Stimulated activated CD4-positive, alpha-beta T cell treated with anti-CD3 and anti-CD28 coated beads, Interleukin-2, amount 100 ng/mL, for 4 hours (primary cell): ENCODE measurements around the gene ARHGDIB.

ENCODE experiments used
- DNase-seq: peaks from one replicate; pipeline ENCODE4 v3.0.0-alpha.2; 2020; ENCODE audit warnings: low read depth

The ARHGDIB gene

DNA sequence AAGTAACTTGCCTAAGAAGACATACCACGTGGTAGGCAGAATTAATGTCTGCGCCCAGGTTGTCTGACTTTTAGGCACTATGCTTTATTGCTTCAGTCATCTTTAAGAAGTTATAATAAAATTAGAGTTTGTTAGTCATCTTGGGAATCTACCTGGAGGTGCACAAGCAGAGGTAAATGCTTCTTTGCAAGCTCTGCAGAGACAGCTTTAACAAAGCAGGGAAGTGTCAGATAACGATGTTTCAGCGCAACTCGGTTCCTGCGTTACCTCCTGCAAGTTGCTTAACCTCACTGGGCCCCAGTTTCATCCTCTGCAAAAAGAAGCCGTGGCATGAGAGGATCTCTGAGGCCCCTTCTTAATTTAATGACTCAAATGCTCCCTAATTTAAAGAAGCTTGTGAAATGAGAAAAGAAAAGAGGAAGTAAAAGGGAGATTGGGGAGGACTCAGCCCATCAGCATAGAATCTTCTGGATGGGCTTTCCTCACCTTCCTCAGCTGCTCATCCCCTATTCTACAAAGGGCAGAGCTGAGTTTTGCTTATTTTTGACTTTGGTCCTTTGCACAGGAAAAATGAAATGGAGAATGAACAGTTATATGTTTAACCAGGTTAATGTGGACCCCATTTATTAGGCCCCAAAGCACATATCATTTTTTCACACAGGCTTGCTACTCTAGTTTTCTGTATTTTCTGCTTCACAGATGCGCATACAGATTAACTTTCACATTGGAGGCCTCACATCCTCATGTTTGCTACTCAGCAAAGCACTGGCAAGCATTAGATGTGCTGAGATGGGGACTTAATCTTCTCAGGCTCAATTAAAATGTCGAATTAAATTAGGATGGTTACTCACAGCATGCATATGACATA, 5.1 kb downstream of the ARHGDIB start:
- DNase-seq: no peak

DNA sequence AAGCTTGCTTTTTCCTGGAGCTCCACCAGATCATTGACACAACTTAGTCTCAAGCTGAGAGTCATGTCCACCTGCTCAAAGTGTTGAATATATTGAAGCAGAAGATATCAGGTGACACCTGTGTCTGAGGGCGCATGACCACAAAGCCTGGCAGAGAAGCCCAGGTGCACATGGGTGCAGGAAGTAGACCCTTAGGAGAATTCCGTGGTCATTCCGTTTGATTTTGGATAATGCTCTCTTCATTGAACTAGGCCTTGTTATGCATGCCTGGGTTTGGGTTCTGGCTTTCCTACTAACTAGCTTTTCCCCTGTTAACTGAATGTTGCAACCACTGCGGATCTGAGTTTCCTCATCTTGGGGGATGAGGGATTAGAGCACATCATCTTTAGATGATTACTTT, 7.1 kb downstream of the ARHGDIB start:
- DNase-seq: no peak

DNA sequence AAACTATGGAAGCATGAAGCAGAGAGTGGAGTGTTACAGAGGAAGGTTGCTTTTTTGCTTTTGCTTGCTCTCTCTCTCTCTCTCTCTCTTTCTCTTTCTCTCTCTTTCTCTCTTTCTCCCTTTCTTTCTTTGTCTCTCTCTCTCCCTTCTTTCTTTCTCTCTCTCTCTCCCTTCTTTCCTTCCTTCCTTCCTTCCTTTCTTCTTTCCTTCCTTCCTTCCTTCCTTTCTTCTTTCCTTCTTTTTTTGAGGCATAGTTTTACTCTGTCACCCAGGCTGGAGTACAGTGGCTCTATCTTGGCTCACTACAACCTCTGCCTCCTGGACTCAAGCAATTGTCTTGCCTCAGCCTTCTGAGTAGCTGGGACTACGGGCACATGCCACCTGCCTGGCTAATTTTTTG, 7.6 kb downstream of the ARHGDIB start:
- DNase-seq: no peak

DNA sequence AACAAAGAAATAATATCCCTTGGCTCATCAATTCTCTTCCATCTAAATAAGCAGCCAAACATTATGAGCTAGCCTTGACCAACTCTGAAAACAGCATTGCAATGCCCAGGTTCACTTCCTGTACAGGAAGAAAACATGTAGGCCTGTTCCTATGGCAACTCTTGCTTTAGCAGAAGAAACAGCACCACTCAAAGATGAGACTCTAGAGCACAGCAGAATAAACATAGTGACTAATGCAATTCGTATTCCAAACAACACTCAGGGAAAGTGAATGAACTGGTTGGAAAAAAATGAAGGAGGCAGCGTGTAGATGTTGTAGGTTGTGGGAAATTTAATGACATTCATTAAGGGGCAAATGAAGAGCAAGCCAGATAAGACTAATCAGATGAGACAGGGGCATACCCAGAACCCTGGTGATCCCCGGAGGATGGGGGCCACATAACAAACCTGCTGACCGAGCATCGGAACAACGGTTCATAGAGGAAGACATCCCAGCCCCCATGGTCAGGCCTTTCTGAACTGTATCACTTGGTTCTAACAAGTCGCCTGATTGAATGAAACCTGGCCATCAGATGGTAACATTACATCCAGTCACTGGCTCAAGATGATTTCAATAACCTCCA, 9.0 kb downstream of the ARHGDIB start:
- DNase-seq: no peak

DNA sequence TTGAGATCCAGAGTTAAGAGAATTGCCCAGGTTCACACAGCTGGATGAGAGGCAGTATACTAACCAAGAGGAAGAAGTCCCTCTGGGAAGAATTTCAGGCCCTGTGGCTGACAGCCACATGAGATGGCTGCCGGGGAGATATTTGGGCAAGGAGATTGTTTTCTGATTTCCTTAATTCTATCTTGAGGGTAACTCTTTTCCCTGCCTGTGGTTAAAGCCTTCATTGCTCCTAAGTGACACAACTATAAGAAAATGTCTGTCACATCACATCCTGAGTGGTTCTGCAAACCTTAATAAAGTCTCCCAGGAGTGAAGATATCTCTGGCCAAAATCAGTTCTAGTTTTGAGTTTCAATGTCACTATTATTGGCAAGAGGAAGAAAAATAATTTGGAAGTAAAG, 9.6 kb downstream of the ARHGDIB start:
- no peak for DNase-seq

DNA sequence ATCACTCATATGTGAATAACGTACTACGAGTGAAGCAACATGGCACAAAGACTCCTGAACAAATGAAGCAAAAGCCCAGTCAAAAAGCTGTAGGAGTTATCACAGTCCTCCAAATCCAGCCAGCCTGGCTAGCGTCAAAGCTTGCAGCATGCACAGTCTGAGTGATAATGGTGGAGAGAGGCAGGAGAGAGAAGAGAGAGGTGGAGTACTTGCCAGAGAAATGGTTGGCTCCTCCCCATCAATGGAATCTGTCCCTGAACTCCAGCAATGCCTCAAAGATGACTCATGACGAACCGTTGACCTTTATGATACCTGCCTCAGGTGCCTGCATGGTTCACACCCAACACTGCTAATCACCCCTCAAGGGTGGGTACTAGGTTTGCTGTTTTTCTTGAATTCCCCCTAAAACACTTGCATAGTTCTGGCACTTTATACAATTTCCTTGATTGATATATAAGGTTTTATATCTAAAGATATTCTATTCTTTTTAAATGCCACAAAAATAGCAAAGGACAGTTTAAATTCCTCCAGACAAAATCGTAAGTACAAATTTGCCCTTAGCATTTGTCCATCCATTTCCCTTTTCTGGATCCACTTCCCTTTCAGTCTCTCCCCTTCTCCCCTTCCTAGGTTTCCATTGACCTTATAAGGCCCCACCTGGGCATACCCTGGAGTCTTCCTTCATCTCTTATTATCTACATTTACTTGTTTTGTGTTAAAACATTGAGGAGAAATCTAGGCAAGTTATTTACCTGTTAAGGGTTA, 10.2 kb downstream of the ARHGDIB start:
- DNase-seq: no peak

DNA sequence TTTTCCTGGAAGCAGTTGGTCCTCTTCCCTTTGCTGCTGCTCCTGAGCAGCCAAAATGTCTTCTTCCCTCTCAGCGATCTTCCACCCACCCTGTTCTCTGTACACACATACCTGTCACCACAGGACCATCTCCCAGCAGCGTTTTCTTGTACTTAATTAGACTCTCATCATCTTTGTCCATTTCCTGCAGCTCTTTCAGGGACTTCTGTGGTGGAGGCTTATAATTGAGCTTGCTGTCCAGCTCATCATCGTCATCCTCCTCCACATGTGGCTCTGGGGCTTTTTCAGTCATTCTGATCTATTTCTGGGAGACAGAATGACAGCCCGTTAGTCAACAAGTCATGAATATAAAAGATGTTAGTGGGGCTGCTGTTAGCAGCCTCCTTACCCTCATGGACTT, 11.0 kb downstream of the ARHGDIB start:
- DNase-seq: no peak

DNA sequence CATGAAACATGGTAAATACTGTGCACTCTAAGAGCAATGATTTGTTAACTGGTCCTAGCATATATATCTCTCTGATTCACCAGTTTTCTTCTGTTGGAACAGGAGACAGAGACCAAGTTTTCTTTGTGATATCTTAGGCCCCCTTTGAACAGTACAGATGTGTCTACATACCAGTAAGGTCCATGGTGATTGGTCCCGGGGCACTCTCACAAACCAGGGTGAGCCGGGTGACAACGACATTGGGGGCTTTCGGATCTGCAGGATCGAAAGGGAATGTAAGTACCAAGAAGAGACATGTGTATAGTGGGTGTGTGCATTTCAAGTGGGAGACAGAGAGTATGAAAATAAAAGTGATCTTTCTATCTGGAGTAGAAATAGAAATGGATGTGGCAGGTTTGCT, 11.8 kb downstream of the ARHGDIB start:
- DNase-seq: no peak

DNA sequence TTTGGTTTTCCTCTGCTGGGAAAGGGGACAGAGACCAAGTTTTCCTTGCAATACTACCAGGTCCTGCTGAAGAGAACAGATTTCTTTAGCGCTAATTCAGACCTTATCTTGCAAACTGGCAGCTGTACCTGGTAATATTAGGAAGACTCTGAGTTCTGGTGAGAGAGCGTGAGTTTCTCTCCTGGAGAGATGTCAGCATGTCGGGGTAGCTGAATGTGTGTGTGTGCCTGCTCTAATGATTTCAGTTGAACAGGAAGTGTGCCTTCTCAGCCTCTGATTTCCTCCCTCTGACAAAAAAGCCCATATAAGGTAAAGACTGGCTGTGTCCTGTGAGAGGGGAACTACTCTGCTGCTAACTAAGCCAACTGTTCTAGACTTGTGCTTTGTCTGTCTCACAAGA, 12.7 kb downstream of the ARHGDIB start:
- peak; percentile 55 for DNase-seq

DNA sequence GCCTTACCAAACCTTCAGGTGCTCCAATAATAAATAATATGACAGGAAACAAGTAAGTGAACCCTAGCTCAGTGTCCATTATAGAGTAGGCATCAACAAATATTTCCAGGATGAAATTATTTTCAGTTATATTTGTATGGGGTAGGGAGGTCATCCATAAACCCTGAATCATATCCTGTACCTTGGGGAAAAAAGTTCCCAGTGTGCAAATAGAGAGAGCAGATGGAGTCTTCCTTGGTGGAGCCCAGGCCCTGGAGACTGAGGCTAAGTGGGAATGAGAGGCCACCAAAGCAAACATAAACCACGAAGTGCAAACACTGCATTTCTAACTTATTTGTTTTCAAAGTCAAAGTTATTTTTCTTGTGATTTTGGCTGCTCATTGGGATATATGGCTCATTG, 14.5 kb downstream of the ARHGDIB start:
- DNase-seq: no peak

DNA sequence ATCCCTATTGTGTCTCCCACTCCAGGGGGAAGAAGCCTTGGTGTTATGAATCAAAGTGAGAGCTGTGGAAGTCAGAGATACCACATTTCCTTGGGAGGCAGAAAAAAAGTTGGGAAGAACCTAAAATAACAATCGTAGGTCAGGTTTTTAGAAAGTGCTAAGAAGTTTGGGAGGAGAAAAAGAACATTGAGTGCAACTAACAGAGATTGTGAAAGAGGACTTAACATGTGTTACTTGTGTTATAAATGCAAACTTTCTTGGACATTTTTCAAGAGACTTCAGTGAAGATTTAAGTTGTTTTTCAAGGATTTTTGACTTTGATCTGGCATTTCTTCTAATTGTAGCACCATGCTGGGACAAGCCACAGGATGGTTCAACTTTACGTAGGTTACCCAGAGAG, 15.2 kb downstream of the ARHGDIB start:
- no peak for DNase-seq

DNA sequence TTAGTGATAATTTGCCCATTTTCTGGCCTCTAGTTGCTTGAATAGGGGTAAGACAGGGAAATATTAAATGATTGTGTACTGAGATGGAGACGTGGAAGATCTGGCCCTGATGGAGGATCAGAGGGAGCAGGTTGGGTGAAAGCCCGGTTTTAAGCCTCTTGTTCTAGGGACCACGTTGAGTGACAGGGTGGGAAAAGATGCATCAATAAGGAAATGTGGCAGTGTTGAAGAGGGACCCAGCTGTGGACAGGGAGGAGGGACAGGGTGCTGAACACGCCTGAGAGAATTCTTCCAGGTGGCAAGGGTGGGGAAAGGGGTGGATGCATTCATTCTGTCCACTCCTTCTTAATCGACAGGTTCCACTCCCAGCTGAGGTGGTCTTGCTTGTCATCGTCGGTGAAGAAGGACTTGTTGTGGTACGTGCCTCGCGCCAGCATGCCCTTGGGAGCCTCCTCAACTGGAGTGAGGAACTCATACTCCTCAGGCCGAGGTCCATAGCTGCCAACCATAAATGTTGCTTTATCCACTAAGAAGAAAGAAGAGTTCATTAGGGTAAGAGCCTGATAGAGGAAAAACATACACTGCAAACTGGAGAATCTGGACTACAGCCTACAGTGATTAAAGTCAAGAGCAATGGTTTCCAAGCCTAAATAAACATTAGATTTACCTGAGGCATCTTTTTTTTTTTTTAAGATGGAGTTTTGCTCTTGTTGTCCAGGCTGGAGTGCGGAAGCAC, 19.0 kb downstream of the ARHGDIB start:
- DNase-seq: no peak

DNA sequence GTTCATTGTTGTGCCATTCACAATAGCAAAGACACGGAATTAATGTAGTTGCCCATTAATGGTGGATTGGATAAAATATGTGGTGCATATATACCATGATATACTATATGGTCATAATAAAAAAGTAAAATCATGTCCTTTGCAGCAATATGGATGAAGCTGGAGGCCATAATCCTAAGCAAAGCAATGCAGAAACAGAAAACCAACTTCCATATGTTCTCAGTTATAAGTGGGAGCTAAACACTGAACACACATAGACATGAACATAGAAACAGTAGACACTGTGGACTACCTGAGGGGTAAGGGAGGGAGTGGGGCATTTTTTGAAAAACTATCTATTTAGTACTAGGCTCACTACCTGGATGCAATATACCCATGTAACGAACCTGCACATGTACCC, 20.0 kb downstream of the ARHGDIB start:
- no peak for DNase-seq

DNA sequence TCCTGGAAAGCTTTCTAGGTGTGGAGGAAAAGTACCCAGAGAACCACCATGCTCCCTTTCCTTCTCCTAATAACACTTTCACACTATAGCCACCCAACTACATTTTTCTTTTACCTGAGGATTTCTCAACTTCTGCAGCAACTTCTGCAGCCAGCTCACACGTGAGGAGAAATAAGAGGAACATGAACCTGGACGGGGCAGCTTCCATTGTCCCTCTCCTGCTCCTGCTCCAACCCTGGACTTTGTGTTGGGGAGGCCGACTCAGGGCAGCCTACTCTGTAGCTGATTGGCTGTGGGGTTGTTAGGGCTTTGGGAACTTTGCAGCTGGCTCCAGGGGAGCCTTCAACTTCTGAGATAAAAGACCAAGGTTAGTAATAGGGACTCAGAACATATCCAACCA, 23.1 kb downstream of the ARHGDIB start, which contains the start of gene ERP27:
Gene ERP27, minus strand, starts transcription at position 237 of the 400 bp plus-strand sequence. Its CDS starts 29 bp downstream, at position 208.
- DNase-seq: no peak

DNA sequence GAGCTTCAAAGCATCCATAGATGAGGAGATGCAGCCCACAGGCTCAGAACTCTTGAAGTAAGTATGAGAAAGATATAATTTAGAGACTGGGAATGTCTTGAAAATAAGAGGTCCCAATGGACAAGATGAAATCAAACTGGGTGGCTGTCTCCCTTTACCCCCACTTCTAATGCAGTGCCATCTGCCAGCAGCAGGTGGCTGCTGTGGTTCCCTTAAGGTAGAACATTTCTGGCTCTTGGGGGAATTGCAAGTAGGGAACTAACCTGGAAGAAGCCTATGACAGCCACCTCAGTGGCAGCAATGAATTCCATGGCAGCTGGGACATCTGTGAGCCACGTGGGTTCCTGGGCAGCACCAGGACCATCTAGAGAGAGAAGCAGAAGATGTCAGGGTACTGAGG, 23.7 kb downstream of the ARHGDIB start:
- DNase-seq: no peak

DNA sequence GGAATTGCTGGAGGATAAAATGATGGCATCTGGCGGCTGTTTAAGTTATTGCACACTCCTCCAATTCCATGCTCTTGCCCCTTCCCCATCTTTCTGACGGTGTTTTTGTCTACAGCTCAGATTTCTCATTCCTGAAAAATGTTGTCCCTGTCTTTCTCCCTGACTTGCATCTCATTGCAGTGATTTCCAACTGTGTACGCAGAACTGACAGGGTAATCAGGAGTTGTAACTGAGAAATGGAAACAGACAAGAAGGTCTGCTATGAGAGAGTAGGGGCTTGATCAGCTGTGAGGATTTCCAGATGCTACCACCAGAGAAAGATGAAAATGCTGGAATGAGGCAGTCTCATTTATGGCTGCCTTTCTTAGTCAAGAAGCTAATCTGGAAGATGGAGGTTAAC, 24.4 kb downstream of the ARHGDIB start:
- DNase-seq: no peak

DNA sequence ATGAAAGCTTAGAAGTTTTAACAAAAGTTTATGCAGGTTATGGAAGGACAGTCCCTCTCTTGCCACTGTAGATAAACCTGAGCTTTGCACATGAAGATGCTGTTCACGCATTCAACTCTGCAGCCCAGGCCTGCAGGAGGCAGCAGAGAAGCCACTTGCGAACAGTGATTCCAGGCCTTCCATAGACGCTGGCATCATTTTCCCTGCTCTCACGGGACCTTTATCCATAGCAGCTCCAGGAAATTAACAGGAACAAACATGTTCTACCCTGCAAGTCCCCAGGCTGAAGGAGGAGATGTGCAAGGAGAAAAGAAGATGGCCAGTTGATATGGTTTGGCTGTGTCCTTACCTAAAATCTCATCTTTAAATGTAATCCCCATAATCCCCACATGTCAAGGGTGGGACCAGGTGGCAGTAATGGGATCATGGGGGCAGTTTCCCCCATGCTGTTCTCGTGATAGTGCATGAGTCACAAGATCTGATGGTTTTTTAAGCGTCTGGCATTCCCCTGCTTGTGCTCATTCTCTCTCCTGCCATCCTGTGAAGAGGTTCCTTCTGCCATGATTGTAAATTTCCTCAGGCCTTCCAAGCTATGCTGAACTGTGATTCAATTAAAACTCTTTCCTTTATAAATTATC, 25.1 kb downstream of the ARHGDIB start:
- no peak for DNase-seq

DNA sequence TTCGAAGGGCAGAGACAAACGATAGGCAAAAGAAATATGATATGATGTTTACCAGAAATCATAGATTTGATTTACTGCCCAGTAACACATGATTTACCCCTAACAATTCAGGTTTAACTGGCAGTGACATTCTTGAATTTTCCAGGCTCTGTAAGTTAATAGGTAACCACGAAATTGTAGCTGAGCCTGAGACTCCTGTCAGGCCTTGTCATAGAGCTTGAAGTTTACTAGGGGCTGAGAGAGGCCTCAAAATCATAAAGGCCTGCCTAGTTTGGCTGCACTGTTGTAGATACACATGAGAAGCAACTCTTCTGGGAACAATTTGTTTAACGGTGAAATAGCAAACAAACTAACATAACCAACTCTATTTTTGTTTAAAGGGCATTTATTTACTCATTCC, 26.4 kb downstream of the ARHGDIB start:
- no peak for DNase-seq

DNA sequence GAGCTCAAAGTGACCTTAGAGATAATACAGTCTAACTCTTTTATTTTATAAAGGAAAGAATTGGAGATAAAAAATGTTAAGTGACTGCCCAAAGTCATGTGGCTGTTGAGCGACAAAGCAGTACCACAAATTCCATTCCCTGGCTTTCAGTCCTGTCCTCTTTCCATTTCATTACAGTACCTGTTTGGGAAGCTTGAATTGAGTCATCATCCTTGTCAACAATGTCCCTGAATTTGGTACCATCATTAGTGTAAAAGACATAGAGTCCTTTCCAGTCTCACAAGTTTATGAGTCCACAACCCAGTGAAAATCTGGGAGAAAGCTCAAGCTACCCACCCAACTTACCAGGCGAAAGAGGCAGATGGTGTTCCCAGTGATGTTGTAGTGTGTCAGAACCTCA, 26.9 kb downstream of the ARHGDIB start:
- no peak for DNase-seq

DNA sequence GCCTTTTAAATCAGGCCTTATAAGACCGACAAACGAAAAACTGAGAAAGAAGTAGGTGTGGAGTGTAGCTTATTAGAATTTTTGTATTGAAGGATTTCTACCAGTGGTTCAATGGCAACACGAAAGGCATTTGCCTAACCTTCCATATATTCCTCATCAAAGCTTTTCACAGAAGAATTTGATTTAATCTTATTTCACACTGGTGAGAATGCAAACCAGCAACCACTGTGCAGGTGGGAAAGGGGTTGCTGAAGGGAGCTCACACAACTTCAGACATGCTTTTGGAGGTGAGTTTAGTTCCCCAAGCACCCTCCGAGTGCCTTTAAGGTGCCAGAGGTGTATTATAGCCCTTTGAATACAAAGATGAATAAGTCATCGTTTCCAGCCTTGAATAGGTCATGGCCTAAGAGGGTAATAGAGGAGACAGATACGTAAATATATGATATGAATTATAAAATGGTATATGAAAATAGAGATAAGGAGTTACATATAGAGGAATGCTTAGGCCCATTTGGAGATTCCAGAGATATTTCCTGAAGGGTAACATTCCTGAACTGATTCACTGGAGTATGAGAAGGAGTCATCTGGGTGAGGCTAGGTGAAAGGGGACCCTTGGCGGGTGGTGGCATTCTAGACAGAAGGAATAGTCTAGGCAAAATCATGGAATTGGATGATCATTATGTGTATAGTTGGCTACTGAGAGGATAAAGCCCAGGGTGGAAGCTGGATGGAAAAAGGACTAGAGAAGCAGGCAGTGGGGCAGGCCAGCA, 29.4 kb downstream of the ARHGDIB start:
- DNase-seq: no peak

DNA sequence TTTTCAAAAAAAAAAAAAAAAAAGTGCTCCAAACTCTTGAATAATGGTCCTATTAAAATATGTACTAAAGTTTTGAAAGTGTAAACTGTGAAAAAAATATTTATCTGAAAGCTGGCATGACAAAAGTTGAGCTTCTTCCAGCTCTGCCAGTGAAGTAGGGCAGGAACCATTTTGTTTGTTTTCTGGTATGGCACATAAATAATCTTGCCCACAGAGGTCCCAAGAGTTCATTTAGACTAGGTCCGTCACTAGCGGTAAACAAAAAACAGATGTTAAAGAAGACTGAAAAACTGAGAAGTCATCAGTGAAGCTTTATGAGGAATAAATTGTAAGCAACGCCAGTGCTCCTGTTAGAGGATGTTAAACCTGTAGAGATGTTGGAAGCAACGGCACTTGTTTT, 30.0 kb downstream of the ARHGDIB start:
- no peak for DNase-seq
